ENCODE data around the gene STXBP5L.

DNA sequence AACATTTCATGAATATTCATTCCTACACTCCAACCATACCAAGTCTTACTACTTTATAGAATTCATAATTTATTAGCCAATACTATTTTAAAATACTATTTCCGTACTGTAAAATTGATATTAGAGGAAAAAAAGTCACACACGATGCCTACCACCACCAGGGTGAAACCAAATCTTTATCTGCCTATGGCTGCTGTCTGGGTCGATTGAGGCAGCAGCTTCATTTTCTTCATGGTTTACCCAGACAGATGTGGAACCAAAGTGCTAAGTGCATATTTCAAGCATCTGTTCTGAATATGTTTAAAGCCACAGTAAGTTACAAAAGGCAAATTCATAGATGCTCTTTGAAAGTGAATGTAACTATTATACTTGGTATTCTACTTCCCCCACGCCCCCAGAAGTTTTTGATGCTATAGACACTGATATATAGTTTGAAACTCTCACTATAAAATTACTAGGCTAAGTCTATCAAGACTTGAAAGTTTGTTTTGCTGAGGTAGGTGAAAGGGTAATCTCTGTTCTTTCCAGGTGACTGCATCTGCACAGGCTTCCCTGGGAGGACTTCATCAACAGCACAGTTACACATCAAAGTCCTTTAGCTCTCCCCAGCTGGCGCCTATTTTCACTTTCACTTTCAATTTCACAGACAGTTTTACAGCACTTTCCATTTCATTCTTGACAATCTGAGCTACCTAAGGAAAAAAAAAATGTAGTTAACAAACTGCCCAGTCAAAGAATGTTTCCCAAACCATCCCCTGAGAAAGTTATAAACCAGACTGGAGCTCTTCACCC is 523.9 kb downstream of the STXBP5L start:
- TF ChIP-seq CTCF (IDR thresholded peaks at IDR 0.05) = no peak
- no peak for TF ChIP-seq EP300 (IDR thresholded peaks at IDR 0.05)
- no peak for TF ChIP-seq POLR2A (IDR thresholded peaks at IDR 0.05)

Data from ovary (tissue), 3 donors.